KG1 (cell line): ENCODE results near the gene TUSC1.
"Not testable (repeated sequence)": the region's sequence is repeated elsewhere in the genome, so short reads cannot be mapped to it uniquely, and the experiment has no call there.

Experiments
- DNase-seq: peaks from one replicate; lab custom pipeline; 2025; lab: John Stamatoyannopoulos, UW

Gene TUSC1

GRCh38 chr9:25678147-25678666, at the start of gene TUSC1:
Gene TUSC1, minus strand, starts transcription at chr9:25678444. Its CDS starts 132 bp downstream, at chr9:25678312.
- DNase-seq, result no peak

- no peak for DNase-seq
These were observed 48.7 kb upstream of the TUSC1 start for GRCh38 chr9:25726871-25727410.

GRCh38 chr9:25724424-25724823, 46.2 kb upstream of the TUSC1 start:
- no peak for DNase-seq

- DNase-seq, result no peak
These were observed 38.1 kb upstream of the TUSC1 start for GRCh38 chr9:25716220-25716872.

GRCh38 chr9:25709941-25710340, 31.7 kb upstream of the TUSC1 start:
- no peak for DNase-seq

- DNase-seq, result no peak
These were observed 26.6 kb upstream of the TUSC1 start for GRCh38 chr9:25704800-25705199.

- DNase-seq, result no peak
These were observed 25.6 kb upstream of the TUSC1 start for GRCh38 chr9:25703701-25704357.

- no peak for DNase-seq
These were observed 24.3 kb upstream of the TUSC1 start for GRCh38 chr9:25702536-25702935.

GRCh38 chr9:25700899-25701298, 22.7 kb upstream of the TUSC1 start:
- not testable (repeated sequence) for DNase-seq

- no peak for DNase-seq
These were observed 22.2 kb upstream of the TUSC1 start for GRCh38 chr9:25700430-25700829.

GRCh38 chr9:25691786-25692185, 13.5 kb upstream of the TUSC1 start:
- no peak for DNase-seq

- no peak for DNase-seq
These were observed 6.1 kb upstream of the TUSC1 start for GRCh38 chr9:25684321-25684720.

- DNase-seq, result no peak
These were observed 3.0 kb upstream of the TUSC1 start for GRCh38 chr9:25681266-25681665.

GRCh38 chr9:25678846-25679360, 659 bp upstream of the TUSC1 start:
- no peak for DNase-seq

GRCh38 chr9:25677301-25678146, 720 bp downstream of the TUSC1 start:
- no peak for DNase-seq

GRCh38 chr9:25675858-25676257, 2.4 kb downstream of the TUSC1 start:
- not testable (repeated sequence) for DNase-seq

GRCh38 chr9:25658571-25658970, 19.7 kb downstream of the TUSC1 start:
- no peak for DNase-seq

- DNase-seq, result no peak
These were observed 23.8 kb downstream of the TUSC1 start for GRCh38 chr9:25654417-25654816.

- DNase-seq, result no peak
These were observed 30.1 kb downstream of the TUSC1 start for GRCh38 chr9:25648116-25648515.

GRCh38 chr9:25636026-25636425, 42.2 kb downstream of the TUSC1 start:
- no peak for DNase-seq

GRCh38 chr9:25629231-25629630, 49.0 kb downstream of the TUSC1 start:
- DNase-seq, result no peak
